ENCODE measurements around the gene TRAP1. TPM values are rescaled to one million over a fixed set of nuclear protein-coding genes. Genes with fewer than 3 reads are reported as not detected.

The TRAP1 gene
- total and polyA plus RNA-seq, 4 donors: 78.3 to 148 (median 112) TPM

DNA sequence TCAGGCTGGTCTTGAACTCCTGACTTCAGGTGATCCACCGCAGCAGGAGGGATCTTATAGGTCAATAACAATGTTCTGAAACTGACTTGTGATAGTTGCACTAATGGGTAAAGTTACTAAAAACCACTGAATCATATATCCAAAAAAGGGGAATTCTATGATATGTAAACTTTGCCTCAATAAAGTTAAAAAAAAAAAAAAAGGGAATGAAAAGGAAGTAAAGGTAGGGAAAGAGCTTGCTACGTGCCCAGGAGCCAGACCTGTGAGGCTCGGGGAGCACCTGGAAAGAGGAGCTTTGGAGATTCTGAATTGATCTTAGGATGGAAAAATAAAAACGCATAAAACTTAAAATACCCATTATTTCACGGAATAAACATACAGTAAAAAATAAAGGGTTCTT is 20.8 kb upstream of the TRAP1 start:
- no peak for TF ChIP-seq RAD21 (IDR thresholded peaks at IDR 0.05)
- no peak for TF ChIP-seq TAF1 (conservative IDR thresholded peaks at IDR 0.05)
- TF ChIP-seq EGR1 (IDR thresholded peaks at IDR 0.05; ENCODE audit: low read depth in 2 of 2): no peak
- no peak for TF ChIP-seq FOXA2 (IDR thresholded peaks at IDR 0.05)
- TF ChIP-seq, protein P1, sequence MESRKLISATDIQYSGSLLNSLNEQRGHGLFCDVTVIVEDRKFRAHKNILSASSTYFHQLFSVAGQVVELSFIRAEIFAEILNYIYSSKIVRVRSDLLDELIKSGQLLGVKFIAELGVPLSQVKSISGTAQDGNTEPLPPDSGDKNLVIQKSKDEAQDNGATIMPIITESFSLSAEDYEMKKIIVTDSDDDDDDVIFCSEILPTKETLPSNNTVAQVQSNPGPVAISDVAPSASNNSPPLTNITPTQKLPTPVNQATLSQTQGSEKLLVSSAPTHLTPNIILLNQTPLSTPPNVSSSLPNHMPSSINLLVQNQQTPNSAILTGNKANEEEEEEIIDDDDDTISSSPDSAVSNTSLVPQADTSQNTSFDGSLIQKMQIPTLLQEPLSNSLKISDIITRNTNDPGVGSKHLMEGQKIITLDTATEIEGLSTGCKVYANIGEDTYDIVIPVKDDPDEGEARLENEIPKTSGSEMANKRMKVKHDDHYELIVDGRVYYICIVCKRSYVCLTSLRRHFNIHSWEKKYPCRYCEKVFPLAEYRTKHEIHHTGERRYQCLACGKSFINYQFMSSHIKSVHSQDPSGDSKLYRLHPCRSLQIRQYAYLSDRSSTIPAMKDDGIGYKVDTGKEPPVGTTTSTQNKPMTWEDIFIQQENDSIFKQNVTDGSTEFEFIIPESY (IDR thresholded peaks at IDR 0.05): no peak
- TF ChIP-seq, protein P2, sequence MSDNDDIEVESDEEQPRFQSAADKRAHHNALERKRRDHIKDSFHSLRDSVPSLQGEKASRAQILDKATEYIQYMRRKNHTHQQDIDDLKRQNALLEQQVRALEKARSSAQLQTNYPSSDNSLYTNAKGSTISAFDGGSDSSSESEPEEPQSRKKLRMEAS (IDR thresholded peaks at IDR 0.05): no peak
- no peak for TF ChIP-seq HNF4G (IDR thresholded peaks at IDR 0.05)
- TF ChIP-seq, protein P3, sequence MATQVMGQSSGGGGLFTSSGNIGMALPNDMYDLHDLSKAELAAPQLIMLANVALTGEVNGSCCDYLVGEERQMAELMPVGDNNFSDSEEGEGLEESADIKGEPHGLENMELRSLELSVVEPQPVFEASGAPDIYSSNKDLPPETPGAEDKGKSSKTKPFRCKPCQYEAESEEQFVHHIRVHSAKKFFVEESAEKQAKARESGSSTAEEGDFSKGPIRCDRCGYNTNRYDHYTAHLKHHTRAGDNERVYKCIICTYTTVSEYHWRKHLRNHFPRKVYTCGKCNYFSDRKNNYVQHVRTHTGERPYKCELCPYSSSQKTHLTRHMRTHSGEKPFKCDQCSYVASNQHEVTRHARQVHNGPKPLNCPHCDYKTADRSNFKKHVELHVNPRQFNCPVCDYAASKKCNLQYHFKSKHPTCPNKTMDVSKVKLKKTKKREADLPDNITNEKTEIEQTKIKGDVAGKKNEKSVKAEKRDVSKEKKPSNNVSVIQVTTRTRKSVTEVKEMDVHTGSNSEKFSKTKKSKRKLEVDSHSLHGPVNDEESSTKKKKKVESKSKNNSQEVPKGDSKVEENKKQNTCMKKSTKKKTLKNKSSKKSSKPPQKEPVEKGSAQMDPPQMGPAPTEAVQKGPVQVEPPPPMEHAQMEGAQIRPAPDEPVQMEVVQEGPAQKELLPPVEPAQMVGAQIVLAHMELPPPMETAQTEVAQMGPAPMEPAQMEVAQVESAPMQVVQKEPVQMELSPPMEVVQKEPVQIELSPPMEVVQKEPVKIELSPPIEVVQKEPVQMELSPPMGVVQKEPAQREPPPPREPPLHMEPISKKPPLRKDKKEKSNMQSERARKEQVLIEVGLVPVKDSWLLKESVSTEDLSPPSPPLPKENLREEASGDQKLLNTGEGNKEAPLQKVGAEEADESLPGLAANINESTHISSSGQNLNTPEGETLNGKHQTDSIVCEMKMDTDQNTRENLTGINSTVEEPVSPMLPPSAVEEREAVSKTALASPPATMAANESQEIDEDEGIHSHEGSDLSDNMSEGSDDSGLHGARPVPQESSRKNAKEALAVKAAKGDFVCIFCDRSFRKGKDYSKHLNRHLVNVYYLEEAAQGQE (IDR thresholded peaks at IDR 0.05): no peak
- TF ChIP-seq, protein P4, sequence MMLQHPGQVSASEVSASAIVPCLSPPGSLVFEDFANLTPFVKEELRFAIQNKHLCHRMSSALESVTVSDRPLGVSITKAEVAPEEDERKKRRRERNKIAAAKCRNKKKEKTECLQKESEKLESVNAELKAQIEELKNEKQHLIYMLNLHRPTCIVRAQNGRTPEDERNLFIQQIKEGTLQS (IDR thresholded peaks at IDR 0.05): no peak
- TF ChIP-seq RXRA (IDR thresholded peaks at IDR 0.05): no peak
- TF ChIP-seq JUND (IDR thresholded peaks at IDR 0.05): no peak
- TF ChIP-seq, protein P5, sequence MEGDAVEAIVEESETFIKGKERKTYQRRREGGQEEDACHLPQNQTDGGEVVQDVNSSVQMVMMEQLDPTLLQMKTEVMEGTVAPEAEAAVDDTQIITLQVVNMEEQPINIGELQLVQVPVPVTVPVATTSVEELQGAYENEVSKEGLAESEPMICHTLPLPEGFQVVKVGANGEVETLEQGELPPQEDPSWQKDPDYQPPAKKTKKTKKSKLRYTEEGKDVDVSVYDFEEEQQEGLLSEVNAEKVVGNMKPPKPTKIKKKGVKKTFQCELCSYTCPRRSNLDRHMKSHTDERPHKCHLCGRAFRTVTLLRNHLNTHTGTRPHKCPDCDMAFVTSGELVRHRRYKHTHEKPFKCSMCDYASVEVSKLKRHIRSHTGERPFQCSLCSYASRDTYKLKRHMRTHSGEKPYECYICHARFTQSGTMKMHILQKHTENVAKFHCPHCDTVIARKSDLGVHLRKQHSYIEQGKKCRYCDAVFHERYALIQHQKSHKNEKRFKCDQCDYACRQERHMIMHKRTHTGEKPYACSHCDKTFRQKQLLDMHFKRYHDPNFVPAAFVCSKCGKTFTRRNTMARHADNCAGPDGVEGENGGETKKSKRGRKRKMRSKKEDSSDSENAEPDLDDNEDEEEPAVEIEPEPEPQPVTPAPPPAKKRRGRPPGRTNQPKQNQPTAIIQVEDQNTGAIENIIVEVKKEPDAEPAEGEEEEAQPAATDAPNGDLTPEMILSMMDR (IDR thresholded peaks at IDR 0.05; ENCODE audit: low read depth, low read length, missing input control): no peak
- no peak for TF ChIP-seq HNF4A (conservative IDR thresholded peaks at IDR 0.05)
- no peak for TF ChIP-seq FOXA1 (IDR thresholded peaks at IDR 0.05)
- TF ChIP-seq SP1 (IDR thresholded peaks at IDR 0.05): no peak
- no peak for TF ChIP-seq GABPA (IDR thresholded peaks at IDR 0.05 in 1 of 2, conservative IDR thresholded peaks at IDR 0.05 in 1 of 2)
- no peak for TF ChIP-seq NR2F2 (IDR thresholded peaks at IDR 0.05)
- TF ChIP-seq YY1 (IDR thresholded peaks at IDR 0.05): no peak
- 97% methylated on average over 5 of the region's 5 CpGs for WGBS

More for the DNA sequence above, 20.8 kb upstream of the TRAP1 start:
- no peak for DNase-seq (ENCODE audit: low spot score)
- Histone ChIP-seq H3K36me3 (ENCODE audit: control insufficient read depth in 4 of 4, insufficient read depth in 3 of 4, low read depth in 1 of 4, low read length in 3 of 4) (peaks cover 21 to 85% (median 66%) of the 10 kb centered on the region in 4 donors), H3K9me3 (ENCODE audit: control insufficient read depth in 4 of 4, low read length in 3 of 4) (no peaks in the 10 kb centered on the region), H3K27ac (ENCODE audit: low read depth in 1 of 2, low read length in 2 of 2) (no peak overlapping the region), H3K4me3 (ENCODE audit: low read depth in 1 of 3, low read length in 3 of 3) (no peak overlapping the region), H3K9ac (ENCODE audit: low read depth in 1 of 2, low read length in 2 of 2) (no peak overlapping the region), H3K27me3 (ENCODE audit: control insufficient read depth in 4 of 4, insufficient read depth in 4 of 4, low read length in 3 of 4) (no peaks in the 10 kb centered on the region), H3K4me1 (ENCODE audit: control insufficient read depth in 4 of 4, insufficient read depth in 4 of 4, low read length in 3 of 4) (no peaks in the 10 kb centered on the region)

Measured in liver (tissue), 9 donors.